DMS79 (cell line): ENCODE measurements around the gene KCNH8.
"Not testable (repeated sequence)": the region's sequence is repeated elsewhere in the genome, so short reads cannot be mapped to it uniquely, and the experiment has no call there.

Experiments used
- DNase-seq: peaks from one replicate; lab custom pipeline; 2025; lab: John Stamatoyannopoulos, UW

KCNH8 gene

DNA sequence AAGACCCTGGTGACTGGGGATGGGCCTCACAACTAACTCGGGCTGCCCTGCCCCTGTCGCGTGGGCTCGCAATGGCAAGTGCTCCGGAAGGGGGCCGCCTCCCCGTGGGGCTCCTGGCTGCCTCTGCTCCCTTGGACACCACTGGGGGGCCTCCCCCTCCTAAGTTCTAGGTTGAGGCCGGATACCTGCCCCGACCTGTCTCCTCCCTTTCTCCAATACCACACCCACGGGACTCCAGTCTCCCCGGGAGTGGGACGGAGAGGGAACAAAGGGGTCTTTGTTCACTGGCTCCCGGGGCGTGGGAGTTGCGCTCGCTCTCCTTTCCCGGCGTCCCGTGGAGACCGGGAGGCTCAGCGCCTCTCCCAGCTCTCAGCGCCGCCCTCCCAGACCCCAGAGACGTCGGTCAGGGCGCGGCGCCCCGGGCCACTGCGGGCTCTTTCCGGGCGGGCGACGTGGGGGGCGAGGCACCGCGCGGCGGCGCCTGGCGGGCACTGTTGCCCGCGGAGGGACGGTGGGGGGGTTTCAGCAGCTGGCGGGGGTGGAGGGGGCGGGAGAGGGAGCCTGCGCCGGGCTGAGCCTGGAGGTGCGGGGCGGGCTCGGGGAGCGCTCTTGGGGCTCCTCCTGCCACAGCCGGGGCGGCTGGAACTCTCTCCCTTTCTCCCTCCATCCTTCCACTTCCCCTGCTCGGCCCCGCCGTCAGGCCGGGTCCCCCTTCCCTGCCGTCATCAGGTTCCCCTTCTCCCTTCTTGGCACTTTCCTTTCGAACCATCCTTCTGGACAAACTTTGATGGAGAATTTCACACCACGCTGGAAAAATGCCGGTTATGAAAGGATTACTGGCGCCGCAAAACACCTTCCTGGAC, at the start of gene KCNH8:
Gene KCNH8, plus strand, starts transcription at position 606 of the 863 bp plus-strand sequence. Its CDS starts 210 bp downstream, at position 816.
- DNase-seq = peak; percentile 12

DNA sequence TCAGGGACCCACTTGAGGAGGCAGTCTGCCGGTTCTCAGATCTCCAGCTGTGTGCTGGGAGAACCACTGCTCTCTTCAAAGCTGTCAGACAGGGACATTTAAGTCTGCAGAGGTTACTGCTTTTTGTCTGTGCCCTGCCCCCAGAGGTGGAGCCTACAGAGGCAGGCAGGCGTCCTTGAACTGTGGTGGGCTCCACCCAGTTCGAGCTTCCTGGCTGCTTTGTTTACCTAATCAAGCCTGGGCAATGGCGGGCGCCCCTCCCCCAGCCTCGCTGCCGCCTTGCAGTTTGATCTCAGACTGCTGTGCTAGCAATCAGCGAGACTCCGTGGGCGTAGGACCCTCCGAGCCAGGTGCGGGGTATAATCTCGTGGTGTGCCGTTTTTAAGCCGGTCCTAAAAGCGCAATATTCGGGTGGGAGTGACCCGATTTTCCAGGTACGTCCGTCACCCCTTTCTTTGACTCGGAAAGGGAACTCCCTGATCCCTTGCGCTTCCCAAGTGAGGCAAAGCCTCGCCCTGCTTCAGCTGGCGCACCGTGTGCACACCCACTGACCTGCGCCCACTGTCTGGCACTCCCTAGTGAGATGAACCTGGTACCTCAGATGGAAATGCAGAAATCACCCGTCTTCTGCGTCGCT, 45.5 kb upstream of the KCNH8 start:
- DNase-seq = not testable (repeated sequence)

DNA sequence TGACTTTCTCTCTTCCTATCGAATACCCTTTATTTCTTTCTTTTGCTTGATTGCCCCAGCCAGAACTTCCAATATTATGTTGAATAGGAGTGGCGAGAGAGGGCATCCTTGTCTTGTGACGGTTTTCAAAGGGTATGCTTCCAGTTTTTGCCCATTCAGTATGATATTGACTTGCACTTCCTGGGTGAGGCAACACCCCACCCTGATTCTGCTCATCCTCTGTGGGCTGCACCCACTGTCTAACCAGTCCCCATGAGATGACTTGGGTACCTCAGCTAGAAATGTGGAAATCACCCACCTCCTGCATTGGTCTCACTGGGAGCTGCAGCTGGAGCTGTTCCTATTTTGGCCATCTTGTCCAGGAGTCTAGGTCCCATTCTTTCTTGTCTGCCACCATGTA, 44.8 kb upstream of the KCNH8 start:
- no peak for DNase-seq

DNA sequence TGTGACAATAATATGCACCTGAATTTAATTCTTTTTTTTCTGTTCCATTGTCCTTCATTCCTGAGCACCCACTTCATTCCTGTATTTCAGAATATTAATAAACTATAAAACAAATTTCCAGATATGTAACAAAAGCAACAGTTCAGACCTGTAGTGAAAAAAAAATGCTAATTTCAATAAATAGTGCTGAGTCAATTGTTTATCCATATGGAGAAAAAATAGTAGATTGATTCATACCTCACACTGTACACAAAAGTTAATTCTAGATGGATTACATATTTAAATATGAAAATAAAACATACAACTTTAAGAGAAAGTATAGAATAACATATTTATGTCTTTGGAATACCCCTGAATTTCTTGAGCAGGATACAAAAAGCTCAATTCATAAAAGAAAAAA, 43.9 kb upstream of the KCNH8 start:
- no peak for DNase-seq

DNA sequence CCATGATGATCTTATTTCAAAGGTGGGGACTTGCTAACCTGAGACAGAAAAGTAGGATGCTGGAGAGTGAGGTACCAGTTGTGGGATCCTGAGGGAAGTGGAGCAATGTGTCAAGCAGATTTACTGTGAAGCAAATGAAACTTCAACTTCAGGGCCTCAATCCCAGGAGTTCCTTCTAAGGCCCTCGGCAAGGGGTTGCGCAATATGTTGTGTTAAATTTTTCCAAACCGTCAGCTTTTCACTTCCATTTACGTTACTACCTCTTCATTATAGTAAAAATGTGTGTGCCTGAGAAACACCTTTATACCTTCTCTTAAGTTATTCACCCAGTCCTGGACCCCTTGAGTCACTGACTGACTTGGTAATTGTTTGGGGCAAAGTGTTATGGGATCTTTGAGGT, 42.5 kb upstream of the KCNH8 start:
- no peak for DNase-seq

DNA sequence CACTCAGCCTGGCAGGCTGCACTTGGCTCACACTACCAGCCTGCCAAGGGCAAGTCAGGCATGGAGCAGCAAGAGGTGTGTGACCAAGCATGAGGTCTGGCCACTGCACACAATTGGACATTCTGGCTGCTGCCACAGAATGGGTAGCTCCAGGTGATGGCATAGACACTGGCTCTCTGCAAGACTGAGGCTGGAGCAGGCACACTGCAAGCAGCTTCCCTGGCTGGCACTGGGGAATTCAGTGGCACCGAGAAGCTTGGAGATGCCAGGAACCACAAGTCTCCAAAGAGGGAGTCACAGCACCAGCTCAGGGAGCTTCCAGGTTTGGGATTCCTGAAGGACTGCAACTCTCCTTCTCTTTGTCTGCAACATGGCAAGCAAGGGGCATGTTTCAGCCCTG, 42.0 kb upstream of the KCNH8 start:
- no peak for DNase-seq

DNA sequence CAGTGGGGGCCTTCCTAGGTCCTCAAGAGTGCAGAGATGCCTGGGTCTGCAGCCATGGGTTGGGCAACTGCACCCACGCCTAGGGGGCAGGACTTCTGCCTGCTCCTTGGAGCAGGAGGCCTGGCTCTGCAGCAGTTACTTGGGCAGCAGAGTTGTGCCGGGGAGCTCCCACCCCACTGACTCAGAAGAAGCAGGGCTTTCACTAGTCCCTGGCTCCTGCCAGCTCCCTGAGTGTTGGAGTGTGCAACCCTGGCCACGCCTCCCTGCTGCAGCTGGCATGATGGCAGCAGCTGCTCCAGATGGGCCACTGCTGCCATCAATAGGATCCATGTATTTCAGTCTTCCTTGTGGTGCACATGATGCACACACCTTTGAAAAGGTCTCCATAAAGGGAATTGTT, 40.6 kb upstream of the KCNH8 start:
- DNase-seq = no peak

DNA sequence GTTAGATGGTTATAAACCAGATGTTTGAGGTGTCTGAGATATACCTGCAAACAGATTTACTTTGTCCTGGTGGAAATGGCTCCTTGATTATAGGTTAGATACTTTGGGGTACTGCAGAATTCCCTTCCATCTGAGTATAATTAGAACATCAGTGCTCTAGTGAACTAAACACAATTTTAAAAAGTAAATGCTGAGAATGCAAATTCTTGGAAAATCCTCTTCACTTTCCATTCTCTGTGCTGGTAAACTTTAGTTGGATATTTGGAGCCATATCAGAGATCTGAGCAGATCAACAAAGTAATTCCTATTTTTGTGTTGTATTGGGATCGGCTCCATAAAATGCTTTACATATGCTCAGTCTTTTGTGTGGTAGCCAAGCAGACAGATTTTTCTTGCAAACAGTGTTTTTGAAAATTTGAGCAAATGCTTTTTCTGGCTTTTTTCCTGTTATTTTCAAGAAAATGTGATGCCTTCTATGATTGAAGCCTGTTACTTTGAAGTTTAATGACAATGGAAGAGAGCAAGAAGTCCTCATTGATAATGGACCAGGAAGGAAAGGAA, 37.9 kb upstream of the KCNH8 start:
- DNase-seq = no peak

DNA sequence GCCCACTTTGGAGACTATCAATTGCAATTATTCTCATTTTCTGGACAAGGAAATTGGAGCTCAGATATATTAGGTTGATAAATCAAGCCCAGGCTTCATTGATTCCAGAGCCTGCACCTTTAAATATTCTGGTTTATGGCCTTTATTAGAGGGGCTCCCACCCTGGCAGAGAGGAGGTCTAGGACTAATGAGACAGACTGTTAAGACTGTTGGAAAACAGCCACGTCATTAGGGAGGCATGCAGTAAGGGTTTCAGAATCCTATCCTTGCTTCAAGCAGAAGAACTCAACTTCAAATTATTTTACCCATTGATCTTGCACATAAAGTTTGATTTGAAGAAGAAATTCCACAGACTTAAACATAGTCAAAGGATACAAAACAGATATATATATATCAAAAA, 33.8 kb upstream of the KCNH8 start:
- no peak for DNase-seq

DNA sequence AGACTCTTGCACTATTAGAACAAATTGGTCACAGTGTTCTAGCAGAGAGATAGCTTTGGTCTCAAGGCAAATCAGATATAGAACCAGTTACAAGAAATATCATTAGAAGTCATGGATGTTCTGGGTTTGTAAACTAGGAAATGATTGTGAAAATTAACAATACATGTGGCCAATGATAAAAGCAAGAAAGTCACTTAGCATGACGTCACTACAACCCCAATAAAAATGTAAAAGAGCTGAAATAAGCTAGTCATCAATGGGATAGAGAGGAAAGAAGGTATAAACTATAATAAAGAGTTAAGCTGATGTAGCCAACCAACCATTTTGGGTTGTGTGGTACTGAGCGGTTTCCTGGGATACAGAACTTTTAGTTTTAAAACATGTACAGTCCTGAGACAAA, 32.1 kb upstream of the KCNH8 start:
- DNase-seq = no peak

DNA sequence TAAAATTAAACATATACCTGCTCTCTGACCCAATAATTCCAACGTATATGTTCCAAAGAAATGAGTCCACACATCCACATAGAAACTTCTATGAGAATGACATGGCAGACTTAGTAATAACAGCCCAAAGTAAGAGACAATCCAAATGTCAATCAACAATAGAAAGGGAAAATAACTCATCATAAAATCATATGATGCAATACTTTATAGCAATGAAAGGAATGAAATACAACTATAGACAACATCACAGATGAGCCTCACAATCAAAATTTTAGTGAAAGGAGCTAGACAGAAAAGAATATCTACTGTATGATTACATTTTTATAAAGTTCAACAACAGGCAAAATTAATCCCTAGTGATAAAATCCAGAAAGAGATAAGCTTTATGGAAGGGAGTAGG, 23.6 kb upstream of the KCNH8 start:
- no peak for DNase-seq

DNA sequence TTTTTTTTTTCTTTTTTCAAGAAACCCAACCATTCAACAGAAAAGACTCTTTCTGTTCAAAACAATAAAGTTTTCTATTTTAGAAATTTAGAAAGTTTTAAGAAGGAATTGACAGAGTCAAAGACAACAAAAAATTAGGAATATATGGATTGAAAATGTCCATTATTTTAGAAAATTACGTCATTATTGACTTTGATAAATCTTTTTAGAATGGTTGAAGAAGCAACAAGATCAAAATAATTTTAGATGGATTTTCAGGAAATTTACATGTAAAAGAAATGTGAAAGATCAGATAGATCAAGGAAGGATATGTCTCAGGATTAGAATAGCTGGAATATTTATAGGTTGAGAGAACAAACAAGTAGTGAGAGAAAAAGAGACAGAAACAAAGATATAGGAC, 8.4 kb upstream of the KCNH8 start:
- no peak for DNase-seq

DNA sequence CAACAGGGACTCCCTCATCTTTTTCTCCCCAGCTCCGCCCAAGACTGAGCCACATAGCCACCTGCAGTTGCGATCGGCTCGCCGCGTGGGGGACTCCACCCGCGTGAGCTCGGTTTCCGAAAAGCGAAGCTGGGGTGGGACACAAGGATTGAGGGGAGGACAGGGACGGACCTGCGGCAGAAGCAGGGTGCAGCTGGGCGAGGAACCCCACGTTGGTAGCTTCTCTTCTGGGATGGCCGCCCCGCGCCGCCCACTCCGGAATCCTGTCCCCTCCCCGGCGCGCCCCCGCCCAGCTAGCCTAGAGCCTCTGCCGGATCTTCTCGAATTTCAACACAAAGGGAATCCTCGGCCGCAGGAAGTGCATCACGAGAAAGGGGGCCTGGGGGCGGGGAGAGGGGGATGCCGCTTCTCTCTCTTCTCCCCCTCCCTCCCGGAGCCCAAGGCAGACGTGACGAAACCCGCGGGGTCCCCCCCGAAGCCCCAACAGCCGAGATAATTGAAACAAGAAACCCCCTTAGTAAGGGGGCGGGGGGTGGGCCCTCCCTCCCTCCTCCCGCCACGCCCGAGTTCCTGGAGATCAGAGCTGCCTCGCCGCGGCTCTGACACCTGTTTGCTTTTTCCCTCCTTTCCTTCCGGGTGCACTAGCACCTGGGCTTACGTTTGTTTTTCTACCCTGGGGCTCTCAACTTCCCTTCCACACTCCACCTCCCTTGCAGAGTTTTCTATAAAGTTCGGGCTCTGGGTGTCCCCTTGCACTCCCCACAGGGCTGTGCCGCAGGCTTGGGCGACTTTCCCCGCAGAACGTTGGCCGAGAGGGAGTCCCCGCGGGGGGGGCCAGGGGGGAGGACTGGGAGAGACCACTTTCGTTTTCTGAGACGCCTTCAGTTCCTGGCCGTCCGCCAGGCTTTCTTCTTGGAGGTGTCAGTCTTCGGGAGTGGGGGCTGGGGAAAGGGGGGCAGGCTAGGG, 1.3 kb upstream of the KCNH8 start:
- peak; percentile 80 for DNase-seq

DNA sequence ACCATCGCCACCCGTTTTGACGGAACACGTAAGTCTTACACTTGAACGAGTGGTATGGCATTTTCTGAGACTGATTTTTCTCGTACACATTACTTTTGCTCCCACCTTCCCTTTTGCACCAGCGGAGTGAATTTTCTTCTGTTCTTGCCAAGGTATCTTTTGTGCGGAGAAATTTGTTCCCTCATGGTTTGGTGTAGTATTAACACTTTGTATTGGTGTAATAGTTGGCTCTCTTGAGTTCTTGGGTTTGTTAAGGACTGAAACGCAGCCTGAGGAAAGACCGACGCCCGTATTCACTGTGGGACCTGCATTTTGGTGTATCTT, 420 bp downstream of the KCNH8 start:
- no peak for DNase-seq

DNA sequence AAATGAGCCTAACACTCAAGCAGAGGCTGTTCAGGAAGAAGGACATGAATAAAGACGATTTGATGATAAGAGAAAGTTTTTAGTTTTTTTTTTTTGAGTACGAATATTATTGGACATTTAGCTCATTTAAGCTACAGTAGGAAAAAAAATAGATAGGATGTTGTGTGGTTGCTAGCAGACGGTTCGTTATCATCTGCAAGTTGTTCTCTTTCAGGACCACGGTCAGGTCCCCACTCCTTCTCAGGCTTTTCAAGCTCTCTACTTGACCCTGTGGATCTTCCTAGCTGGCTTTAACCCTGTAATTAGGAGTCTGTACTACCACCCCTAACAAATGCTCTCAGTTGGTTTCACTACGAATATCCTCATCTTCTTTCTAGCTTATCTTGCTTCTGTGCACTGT, 1.1 kb downstream of the KCNH8 start:
- no peak for DNase-seq

DNA sequence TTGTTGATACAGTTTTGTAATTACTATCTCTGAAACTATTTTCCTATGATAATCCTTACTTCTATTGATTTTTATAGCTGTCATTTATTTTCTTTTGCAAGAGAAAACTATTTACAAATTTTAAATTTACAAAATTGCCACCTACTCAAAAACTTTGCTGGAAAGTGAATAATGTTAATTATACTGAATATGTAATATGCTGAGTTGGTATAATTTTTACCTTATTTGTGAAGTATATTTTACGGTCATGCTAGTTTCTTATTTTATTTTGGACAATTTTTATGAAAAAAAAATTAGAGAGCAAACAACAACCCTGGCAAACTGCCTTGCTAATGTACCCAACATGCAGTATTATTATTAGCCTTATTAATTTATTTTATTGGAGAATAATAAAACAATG, 2.9 kb downstream of the KCNH8 start:
- DNase-seq = no peak

DNA sequence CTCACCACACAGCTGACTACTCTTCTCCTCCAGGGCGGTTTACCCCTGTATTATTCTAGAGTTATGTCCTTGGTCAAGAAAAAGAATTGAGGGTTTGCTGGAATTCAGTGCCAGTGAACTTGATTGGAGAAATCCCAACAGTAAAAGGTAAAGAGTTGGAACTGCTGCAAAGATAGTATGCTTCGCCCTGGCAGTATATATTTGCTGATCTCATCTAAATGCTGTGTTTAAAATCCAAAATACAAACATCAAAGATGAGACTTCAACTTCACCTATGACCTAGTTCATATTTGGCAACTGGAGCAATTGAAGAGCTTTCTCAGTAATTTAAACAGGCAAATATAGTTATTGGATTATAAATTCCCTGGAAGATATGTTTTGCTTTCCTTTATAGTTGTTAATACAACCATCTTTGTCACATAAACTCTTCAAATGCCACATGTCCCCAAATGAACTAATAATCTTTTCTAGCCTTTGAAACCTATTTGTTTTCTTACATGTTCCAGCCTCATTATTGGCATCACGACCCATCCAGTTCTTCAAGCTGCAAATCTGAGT, 6.5 kb downstream of the KCNH8 start:
- no peak for DNase-seq

DNA sequence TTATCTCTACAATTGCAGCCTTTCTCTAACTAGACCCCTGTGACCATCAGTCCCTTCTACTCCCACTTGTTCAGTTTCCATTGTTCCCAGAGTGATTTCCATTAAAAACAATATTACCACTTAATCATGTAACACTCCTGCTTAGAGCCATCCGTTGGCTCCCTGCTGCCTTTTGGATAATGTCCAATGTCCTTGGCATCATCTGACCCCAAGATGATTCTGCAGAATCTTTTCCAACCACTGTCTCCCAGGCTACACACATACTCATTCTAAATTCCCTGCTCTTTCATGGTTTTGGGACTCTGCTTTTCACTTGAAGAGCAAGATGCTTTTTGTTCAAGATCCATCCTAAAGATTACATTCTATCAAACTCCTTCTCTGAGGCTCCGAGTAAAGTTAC, 7.1 kb downstream of the KCNH8 start:
- no peak for DNase-seq

DNA sequence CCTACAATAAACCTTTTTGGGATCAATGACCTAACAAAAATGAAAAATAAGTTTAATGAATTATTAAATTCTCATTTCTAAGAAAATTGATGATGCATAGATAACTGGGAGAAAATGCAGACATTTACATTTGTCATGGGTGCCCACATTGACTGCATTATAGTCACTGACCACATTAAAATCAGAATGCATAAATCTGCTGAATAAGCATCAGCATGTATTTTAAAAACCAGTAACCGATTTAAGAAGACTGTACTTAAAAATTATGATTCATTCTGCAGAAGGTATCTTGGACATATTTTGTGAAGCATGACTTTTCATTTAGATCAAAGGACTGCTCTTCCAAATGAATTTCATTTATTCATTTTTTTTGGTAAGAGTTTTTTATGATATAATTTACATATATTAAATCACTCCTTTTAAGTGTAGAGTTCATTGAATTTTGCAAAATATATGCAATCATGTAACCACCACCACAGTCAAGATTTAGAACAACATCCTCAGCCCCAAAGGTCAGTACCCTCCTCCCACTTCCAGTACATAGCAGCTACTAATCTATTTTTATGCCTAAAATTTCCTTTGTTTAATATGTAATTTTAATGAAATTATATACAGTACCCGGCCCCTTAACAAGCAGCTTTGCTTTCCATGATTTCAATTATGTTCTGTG, 11.8 kb downstream of the KCNH8 start:
- no peak for DNase-seq

DNA sequence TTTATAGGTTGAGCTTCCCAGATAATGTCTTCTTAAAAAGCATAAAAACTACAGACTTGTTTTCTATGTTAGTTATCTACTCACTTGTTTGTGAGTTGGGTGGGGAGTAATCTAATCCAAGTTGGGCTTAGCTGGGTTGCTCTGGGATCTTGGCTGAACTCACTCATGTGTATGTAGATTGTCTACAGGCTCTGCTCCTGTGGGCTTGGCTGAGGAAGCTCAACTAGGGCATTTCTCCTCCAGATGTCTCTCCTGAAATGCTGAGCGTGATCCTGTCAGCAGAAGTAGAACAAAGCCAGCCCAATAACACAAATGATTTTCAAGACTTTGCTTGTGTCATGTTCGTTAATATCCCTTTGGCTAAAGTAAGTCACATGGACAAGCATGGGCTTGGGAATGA, 17.3 kb downstream of the KCNH8 start:
- DNase-seq = no peak

DNA sequence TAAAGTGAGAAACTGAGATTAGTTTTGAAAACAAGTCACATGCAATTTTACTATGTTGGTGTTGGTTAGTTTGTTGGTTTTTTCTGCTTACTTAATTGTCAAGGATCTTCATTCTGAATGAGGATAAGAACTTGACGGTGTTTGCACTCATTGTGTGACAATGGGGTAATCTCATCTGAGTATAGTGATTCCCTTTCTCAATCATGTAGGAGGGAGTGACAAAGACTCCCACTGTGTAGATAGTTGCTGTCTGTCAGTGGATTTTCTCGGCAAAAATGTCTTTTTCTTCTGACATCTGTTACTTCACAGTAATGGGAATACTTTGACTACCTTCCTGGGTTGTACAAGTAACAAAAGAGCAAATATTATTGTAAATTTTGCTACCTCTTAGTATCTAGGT, 23.5 kb downstream of the KCNH8 start:
- DNase-seq = no peak

DNA sequence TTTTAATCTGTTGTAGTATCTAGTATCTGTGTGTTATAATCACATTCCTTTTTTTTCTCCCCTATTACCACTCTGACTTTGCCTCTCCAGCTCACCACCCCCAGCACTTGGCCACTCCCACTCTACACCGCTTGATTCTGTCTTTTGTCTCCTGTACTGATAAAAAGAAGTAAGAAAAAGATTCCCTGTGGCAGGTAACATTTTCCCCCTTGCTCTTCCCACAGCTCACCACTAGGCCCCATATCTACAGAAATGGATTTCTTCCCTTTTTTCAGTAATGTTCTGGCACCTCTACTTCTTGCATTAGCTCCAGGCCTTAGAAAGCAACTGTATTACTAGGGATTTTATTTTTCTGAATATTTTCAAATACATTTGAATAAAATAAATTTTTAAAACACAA, 25.6 kb downstream of the KCNH8 start:
- no peak for DNase-seq
